Femur (tissue), 1 donor: ENCODE results near the gene NKTR.

Source experiments
- DNase-seq: peaks from one replicate; pipeline ENCODE4 v3.0.0-alpha.2; 2017

NKTR gene

DNA sequence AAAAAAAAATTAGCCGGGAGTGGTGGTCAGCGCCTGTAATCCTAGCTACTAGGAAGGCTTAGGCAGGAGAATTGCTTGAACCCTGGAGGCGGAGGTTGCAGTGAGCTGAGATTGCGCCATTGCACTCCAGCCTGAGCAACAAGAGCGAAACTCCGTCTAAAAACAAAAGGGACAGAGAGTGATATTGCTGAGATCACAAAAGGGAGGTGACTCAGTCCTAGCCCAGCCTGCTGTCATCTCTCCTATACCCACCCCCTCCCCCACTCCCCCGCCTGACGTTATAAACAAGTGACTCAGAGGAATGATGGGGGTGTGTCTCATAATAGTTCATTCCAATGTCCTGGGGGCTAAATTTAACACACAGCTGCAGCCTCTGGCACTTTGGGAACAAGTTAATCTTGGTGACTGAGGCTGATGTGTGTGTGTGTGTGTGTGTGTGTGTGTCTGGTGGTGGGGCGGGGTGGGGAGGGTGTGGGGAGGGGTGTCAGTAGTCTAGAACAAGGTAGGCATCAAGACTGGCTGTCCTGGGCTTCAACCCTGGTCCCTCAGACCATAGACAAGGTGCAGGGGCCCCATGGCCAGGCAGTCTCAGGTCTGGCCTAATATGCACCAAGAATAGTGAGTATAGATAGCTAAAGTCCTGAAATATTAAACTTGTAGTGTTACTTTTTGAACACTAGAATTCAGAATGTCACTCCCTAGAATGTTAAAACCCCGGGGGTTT, 83.6 kb downstream of the NKTR start:
- DNase-seq: peak; percentile 54

DNA sequence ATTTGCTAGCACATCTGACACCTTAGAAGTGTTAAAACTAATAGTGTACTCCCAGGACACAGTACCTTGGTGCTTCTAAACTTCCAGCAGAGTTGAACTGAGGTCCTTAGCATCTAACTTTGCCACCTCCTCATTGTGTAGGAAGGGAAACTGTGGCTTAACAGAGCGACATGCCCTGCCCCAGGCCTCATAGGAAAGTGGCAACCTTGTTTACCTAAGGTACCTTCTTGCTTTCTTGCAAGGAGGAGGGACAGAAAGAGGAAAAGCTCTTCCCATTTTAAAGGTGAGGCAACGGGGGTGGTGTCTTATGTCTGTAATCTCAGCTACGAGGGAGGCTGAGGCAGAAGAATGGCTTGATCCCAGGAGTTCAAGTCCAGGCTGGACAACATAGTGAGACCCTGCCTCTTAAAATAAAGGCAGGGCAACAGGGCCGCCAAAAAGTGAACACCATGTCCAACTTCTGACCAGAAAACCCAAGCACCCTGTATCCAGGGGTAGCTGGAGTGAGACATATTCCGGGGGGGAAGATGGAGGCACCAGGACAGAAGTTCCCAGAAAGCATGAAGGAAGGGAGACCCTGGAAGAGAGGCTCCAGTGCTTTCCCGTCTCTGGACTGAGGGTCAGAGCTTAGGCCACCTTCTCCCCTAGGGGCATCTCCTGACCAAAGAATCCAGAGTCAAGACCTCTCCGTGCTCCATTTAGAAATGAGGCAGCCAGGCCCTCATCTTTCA, 84.3 kb downstream of the NKTR start:
- no peak for DNase-seq

DNA sequence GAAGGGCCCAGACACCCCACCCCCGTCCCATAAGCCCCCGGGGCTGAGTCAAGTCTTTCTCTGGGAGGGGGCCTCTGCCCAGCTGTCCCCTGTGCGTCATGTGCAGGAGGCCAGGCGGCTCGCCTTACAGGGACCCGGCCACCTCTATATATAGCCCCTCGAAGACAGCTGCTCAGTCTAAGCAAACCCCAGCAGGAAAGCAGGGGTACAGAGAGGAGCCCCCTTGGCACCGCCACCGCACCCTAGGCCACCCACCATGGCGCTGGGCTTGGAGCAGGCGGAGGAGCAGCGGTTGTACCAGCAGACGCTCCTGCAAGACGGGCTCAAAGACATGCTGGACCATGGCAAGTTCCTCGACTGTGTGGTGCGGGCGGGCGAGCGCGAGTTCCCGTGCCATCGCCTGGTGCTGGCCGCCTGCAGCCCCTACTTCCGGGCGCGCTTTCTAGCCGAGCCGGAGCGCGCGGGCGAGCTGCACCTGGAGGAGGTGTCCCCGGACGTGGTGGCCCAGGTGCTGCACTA, 84.9 kb downstream of the NKTR start, which contains the start of gene KLHL40:
TSS of gene KLHL40 (plus strand) at position 175 of the 519 bp plus-strand sequence. CDS start at position 257, 82 bp downstream.
- peak; percentile 68 for DNase-seq

GRCh38 chr3:42685891-42686820, 85.7 kb downstream of the NKTR start:
- DNase-seq: no peak

DNA sequence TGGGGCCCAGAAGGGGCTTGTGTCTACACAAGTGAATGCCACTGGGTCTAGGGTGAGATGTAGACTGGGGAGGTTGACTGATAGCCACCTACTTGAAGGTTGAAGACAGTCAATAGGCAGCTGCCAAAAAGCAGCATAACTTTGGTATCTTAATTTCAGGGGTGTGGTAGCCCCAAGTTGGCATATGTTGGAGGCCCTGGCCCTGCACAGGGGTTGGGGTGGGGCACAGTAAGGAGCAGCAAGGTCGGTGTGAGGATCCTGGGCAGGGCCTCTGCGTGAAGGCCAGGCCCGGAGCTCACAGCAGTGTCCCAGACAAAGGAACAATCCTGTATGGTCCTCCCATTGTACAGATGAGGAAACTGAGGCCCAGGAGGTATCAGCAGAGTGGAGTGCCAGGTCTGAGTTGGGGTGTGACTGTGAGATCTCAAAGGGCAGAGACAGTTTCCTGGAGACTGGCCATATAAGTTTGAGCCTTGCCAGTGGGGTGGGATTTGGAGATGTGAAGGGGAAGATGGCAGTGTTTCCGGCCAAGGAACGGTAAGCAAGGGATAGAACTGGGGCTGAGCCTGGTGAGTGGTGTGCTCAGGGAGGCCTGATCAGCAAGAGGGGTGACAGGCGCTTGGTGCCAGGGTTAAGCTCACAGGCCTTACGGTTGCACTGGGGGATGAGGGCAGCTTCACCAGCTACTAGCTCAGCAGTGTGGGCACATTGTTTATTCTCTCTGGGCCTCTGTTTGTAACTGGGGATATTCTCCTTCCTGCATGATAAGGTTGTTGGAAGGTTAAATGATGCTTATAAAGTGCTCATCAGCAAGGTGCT, 86.6 kb downstream of the NKTR start:
- DNase-seq: no peak

GRCh38 chr3:42688016-42688415, 87.5 kb downstream of the NKTR start:
- no peak for DNase-seq

- DNase-seq: no peak
Observed at GRCh38 chr3:42688487-42689420, 88.3 kb downstream of the NKTR start.

DNA sequence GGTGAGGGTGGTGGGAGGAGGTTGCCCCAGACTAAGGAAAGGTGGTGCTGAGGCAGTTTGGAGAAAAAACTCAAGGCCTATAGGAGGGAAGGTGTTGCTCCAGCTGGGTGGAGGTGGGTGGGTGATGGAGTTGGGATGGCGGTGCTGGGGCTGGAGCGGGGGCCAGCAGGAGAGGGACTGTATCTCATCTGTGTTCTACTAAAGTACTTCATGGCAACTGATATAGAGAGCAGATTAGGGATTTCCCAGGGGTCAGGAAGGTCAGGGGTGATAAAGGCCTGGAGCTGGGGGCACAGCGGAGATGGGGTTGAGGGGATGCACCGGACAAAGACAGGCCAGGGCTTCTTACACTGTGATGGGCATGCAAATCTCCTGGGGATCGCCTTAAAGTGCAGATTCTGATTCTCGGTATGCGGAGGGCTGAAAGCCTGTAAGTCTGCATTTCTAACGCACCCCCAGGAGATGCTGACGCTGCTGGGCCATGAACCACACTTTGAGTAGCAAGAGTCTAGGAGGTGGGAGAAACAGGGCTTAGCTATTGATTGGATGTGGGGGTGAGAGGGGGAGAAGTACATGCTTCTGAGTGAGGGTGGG, 89.0 kb downstream of the NKTR start:
- DNase-seq: no peak

DNA sequence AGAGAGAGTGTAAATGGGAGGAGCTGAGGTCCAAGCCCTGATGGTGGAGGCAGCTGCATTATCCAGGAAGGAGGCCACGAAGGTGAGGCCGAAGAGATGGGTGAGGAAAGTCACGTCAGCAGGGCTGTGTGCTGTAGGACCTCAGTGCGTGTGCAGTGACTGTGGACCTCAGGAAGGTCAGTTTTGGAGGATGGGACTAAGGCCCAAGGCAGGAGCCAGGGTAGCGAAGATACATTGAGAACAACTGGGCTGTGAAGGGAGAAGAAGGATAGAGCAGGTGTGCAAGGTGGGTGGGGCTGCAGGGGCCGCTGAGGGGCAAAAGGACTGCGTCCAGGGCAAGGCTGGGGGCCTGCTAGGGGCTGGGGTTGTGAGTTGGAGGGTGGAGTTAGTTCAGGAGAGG, 89.7 kb downstream of the NKTR start:
- DNase-seq: no peak

DNA sequence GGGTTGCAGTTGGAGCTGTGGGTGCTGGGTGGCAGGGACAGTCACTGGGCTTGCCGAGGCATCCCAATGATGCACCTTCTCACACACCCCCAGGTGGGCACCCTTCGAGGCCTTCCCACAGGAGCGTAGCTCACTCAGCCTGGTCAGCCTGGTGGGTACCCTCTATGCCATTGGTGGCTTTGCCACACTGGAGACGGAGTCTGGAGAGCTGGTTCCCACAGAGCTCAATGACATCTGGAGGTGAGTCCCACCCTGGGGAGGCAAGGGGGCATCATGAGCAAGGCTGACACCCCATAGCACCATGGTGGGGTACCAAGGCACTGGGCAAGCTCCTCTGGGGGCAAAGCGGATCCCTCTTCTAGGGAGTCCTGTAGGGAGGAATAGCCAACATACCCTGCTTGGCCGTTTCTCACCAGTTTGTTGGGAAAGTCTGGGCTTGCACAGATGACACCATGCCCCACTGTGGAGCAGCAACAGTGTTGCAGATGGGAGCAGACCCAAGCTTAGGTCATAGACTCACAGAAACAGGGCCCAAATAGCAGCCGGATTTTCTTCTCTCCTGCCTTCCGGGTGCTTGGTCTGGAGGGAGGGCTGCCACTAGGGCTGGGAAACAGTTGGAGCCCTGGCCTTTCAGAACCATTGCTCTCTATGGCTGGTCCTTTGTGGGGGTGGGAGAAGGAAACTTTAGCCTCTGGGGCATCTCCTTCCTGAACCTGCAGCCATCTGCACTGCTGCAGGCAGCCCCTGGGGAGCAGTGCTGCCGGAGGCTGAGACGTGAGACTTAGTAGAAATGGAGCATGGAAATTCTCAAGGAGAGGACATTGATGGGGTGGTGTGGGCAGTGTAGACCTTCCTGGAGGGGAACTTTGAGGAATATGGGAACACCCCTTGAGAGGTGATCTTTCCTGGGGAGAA, 90.5 kb downstream of the NKTR start:
- DNase-seq: no peak

DNA sequence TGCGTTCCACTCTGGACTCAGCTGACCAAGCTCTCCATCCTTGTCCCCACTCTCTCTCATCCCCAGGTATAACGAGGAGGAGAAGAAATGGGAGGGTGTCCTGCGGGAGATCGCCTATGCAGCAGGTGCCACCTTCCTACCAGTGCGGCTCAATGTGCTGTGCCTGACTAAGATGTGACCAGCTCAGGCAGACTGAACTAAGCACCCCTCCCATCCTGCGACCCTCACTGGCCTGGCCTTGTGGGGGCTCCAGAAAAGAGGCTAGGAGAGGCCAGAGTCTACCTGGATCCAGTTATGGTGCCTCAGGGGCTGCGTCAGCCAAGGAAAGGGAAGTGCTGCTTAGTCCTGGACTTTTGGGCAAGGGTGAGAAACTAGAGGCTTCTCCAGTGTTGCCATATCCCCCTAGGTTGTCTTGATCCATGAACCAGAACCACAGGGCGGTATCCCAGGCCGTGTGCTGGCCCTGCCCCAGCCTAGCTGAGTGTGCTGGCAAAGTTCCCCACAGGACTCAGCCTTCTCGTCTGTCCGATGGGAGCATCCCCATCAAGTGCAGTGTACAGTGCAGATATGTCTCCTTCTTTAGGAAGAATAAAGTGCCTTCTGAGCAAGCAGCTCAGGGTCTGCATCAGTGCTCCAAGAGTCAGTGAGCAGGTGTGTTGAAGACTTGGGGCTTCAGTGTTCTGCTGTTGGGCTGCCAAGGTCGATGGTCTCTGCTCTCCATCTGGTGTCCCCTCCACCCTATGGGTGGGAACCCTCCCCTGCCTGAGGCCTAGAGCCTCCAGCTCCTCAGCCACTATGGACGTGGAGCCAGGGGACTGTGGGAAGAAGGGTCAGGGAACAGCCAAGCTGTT, 91.6 kb downstream of the NKTR start:
- no peak for DNase-seq

DNA sequence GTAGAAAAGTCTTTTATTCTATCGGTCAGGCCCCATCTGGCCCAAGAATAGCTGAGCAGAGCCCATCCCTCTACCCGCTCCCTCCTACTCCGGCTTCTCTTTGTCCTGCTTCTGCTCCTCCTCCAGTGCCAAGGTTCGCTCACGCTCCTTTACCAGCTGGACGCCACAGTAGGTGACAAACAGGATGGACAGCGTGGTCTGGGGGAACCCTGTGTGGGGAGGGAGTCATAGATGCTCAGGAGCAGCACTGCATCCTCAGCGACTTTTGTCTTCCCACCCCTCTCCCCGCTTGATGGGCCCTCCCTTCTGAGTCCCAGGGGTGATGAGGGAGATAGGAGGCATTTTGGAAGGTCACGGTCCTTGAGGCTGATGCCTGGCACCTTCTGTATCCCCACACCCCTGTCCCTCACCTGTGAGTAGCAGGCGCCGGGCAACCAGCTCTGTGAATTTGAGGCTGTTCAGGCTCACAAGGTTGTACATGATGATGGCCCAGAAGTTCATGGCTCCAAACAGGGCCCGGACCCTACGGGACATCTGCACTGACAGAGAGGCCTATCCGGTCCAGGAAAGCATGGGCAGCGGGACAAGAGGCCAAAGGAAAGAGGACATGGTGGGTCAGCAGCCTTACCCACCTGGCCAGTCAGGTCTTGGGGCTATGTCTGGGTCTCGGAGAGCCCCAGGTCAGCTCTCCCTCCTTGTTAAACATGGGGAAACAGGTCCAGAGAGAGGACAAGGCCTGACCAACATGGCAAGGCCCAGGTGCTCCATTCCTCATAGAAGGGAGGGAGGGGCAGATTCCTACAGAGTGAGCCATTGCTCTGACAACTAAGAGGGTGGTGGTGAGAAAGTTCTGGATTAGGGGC, 92.4 kb downstream of the NKTR start:
- DNase-seq: no peak

GRCh38 chr3:42693530-42693930, 93.0 kb downstream of the NKTR start:
- no peak for DNase-seq

- no peak for DNase-seq
Observed at GRCh38 chr3:42694366-42694765, 93.9 kb downstream of the NKTR start.

GRCh38 chr3:42696356-42697288, 96.1 kb downstream of the NKTR start:
- no peak for DNase-seq
